A172 (cell line): ENCODE results near the gene MAD1L1. TPM values are rescaled to one million over a fixed set of nuclear protein-coding genes. Genes with fewer than 3 reads are reported as not detected.

ENCODE experiments used
- DNase-seq: peaks from one replicate; pipeline ENCODE4 v3.0.0-alpha.2; 2015; ENCODE audit warnings: low spot score
- total RNA-seq: library from RNA; depleted of rRNA; stranded (reverse); fragments of >200 nt; shearing (Covaris generic); gene quantifications from 2 replicates; pipeline ENCODE4 v1.2.3, GENCODE V29; 2014

MAD1L1 gene
- total RNA-seq, 1 experiment from 2014 or later = 127 TPM

DNA sequence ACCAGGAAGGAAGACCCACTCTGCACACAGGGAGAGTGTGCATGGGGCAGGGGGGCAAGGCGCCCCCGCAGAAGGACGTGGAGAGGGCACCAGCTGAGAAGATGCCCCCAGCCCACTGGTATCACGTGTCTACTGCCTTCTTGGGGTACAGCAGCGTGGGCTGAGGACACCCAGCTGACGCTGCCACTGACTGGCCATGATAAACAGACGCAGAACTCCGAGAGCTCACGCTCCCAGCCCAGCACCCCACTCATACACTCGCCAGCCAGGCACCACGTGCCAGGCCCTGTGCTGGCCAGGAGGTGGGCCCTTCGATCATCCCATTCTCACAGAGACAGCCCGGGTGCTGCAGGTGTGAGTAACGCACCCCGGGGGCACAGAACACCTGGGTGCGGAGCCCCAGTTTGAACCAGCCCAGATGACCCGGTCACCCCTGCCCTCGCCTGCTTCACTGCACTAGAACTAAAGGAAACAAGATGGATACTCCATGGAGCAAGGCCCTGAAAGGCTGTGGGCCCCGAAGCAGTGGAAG, 199.8 kb downstream of the MAD1L1 start:
- no peak for DNase-seq

DNA sequence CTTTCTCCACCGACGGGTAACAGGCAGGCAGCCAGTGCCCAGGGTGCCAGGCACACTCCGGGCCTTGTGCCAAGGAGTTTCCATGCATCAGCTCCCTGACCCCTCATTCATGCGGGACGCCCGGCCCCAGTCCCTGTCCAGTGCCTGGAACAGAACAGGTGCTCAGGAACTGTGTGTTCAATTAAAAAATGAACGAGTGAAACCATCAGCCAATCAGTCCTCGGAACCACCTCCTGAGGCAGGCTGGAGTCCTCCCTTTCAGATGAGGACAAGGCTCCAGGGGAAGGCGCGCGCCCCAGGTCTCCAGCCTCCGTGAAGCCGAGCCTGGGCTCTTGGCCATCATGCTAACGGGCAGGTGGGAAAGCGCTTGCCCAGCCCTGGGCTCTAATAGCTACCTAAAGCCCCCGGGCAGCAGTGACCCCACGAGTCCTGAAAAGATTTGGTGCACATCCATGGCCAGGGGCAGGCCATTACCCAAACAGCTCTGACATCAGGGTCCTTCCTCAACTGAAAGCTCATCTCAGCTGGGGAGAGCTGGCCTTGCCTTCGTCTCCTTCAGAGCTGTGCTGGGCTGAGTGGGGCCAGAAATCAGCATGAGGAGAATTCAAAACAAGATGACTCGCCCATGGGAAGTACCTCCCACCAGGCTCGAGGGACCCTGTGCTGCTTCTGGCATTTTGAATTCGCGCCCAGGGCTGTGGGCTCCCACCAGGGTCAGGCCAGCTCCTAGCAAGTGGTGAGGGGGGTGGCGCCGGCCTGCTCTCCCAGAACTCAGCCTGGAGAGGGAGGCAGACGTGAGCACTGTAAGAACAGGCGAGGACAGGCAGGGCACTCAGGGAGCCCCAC, 200.5 kb downstream of the MAD1L1 start:
- DNase-seq = peak; percentile 36

DNA sequence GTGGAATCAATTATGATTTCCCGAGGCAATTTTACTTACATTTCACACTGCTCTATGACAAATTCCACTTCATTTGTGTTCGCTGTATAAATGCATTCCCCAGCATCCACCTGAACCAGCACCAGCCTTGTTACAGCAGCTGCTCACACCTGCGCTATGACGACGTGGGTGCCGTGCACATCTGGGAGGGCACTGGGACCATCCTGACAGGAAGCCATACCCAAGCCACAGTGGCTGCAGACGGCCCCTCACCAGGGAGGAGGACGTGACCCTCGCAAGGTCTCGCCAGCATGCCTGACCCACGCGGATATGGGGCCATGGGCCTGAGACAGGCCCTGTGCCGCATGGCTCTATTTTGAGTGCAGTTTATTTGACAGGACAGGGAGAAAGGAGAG, 201.3 kb downstream of the MAD1L1 start:
- no peak for DNase-seq

DNA sequence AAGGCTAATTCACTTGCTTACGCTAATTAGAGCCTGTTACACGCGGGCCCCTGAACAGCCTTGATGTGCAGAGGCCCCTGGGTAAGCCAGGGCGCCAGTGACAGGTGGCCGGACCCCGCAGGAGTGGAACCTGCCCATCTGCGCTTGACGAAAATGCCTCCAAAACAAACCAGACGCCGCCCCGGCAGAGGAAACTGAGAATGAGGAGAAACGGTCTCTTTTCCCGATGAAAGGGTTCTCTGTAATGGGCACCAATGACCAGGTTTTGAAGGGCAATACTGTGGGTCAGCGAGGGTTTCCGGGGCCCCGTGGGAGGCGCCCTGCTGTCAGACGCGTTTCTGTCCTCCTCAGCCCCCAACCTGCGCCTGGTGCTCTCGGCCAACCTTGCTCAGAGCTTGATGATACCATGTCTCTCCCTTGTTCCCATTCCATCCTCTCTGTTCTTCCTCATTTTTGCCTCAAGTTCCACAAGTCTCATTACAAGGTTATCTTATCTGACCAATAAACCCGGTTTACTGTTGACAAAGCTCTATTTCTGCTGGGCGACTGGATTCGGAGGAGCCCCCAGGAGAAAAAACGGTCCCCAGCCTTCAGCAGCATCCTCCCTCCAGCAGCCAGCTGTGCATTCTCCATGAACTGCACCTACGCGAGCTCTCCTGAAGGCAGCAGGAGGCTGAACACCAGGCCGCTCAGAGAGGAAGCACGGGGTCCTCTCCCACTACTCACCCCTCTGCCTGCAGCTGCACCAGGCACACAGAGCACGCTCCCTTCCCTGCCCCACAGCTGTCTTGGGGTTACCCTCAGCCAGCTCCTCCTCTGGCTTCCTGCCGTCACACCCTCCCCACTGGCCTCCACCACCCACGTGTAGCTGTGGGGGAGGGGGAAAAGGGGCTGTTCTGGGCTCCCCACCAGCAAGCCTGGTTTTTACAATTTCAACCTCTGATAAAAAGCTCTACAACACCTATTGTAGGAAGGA, 202.0 kb downstream of the MAD1L1 start:
- DNase-seq = no peak

DNA sequence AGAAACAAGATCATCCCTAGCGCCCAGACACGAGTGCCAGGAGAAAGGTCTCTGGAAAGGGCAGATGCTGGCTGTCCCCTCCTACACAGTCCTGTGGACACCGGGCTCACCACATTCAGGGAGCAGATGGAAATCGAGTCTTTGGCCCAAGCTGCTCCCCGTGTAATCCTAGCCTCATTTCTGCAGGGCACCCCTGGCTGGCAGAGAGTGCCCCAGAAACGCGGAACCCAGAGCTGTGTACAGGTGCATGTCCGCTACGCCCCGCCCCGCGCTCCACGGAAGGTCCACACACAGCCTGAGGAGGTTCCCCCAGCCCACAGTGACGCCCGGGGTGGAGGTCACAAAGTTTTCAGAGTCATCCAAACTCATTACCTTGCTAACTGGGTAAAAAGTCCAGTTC, 202.8 kb downstream of the MAD1L1 start:
- DNase-seq = no peak

DNA sequence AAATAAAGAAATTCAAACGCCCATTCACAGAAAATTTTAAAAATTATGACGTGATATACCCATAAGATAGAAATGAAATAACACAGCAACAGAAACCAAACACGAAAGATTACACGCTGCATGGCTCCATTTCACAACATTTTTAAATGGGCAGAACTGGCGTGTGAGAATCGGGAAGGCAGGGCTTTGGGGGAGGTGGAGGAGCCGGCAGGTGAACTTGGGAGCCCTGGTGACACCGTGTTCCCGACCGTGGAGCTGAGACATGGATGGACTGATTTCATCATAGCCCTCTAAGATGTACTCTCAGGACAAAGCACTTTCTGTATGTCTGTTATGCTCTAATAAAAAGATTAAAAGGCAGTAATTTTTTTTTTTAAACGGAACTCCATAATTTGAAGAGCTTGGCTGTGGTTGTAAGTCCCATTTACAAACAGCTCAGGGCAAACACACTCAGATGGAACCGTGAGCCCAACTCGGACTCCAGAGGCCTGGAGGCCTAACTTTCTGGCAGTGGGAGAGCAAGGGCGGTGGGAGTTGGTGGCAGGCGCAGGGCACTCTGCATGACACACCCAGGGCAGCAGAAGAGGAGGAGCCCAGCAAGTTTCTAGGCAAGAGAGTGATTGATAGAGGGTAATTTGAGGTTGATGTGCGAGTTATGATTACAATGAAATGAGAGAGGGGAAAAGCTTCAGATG, 203.4 kb downstream of the MAD1L1 start:
- no peak for DNase-seq

DNA sequence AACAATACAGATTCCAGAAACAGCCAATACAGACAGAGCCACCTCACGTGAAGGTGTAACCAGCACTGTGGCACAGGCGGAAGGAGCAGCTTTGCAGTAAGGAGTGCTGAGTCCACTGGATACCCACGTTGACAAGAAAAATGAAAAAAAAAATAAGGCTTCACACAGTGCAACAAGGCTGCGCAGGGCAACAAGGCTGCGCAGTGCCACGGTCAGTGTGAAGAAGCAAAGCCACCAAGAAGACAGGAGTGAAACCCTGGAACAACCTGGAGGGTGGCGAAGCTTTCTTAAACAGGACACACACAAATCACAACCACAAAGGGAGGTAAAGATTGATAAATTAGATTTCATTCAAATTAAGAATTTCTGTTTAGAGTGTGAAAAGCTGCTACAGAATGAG, 204.0 kb downstream of the MAD1L1 start:
- no peak for DNase-seq

DNA sequence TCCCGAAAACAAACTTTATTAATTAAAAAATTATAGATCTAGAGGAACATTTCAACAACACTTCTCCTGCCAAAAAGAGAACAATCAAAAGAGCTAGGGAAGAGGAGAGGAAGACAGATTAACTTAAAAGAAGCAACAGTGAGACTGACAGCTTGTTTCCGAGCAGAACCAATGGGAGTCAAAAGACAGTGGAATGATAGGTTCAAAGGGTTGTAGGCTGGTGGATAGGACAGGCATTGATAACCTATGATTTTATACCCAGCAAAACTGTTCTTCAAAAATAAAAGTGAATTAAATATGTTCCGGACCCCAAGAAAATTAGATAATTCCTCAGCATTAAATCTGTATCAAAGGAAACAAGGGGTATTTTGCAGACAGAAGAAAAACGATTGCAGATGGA, 207.6 kb downstream of the MAD1L1 start:
- DNase-seq = no peak

DNA sequence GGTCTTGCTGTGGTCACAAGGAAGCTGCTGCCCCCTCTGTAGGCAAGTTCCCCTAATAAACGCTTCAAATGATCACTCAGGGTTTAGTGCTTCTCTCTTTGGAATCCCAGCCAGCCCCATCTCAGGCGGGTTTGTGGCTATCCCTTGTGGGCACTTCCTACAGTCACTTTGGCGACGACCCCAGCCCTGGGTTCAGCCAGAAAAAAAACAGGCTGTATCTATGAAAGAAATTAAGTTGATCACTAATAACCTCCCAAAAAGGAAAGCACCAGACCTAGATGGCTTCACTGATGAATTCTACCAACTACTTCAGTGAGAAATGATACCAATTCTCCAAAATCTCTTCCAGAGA, 208.2 kb downstream of the MAD1L1 start:
- DNase-seq = no peak

DNA sequence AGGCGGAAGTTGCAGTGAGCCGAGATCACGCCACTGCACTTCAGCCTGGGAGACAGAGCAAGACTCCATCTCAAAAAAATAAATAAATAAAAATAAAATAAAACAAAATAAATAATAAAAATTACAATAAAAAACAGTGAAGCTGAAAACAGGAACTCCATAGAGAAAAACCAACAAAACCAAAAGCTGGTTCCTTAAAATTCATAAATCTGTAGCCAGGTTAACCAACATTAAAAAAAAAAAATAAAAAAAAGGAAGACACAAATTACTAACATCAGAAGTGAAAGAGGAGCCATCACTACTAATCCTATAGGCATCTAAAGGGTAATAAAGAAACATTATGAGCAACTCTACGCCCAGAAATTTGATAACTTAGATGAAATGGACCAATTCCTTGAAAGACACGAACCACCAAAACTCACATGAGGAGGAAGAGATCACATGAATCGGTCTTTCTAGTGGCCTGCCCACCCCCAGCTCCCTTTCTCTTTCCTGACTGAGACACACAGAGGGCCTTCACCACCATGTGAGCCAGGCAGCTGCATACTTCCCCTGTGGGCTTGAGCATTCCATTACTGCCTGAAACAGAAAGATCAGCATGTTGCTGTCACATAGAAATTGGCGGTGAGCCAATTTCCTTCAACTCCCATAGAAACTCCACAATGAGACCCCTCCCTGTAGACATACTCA, 208.7 kb downstream of the MAD1L1 start:
- no peak for DNase-seq

DNA sequence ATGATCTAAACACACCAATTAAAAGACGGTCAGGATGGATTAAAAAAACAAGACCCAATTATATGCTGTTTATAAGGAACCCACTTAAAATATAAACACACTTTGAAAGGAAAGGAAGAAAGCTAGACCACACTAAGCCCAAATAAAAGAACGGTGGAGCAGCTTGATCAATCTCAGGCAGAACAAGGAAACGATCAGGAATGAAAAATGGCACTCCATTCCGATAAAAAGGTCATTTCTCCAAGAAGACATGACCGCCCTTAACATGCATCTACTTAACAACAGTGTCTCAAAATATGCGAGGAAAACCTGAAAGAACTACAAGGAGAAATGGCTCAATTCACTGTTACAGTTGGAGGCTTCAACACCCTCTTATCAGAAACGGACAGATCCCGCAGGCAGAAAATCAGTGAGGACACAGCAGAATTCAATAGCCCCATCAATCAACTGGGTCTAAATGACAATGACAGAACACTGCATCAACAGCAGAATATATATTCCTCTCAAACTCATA, 210.0 kb downstream of the MAD1L1 start:
- no peak for DNase-seq

DNA sequence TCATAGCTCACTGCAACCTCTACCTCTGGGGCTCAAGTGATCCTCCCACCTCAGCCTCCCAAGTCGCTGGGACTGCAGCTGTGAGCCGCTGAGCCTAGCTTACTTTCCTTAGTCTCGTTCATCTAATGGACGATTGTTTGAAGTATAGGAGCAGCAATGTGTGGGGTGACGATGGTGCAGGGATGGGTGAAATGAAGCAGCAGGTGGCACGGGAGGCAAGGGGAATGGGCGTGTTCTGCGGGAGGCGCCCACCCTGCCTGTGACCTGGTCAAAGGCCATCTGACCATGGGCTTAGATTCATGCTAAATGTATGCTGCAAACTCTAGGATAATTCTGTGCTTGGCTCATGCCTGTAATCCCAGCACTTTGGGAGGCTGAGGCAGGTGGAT, 210.7 kb downstream of the MAD1L1 start:
- no peak for DNase-seq

DNA sequence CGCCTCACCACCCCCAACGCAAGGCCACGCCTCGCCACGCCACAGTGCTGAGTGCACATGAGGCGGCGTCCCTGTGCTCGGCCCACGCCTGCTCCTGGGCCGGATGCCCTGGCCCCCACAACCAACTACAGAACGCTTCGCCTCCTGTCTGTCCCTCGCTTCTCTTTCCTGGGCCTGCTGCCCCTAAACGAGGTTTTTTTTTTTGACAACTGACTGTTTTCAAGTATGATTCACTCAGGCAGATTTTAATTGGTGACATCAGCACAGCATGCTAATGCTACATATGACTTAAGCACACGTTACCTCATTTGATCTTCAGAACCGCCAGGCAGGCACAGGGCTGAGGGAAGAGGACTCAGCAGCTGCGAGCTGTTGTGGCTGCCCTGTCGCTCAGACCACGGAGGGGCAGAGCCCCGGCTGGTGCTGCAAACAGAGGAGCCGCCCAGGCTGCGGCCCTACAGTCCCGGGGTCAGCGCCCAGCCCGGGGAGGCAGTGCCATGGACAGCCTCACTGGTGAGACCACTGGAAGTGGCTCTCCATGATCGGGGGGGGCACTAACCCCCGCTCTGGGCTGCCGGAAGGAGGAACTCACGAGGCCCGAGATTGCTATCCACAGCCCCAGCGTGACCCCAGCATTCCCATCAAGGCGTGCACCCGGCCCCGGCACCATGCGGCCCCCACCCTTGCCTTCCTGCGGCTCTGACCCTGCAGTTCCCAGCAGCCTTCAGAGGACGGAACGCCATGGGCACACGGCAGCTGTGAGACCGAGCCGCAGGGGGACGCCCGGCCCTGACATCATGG, 212.8 kb downstream of the MAD1L1 start:
- DNase-seq = peak; percentile 92

DNA sequence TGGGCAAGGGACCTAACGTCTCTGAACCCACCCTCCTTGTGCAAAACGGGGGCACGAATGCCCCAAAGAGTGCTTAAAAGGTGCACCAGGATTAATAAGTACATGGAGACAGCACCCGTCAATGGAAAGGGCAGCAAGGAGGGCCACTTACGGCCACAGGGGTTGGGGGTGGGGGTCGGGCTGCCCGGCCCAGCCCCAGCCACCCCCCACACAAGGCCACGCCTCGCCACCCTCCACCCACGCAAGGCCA, 213.4 kb downstream of the MAD1L1 start:
- DNase-seq = no peak

DNA sequence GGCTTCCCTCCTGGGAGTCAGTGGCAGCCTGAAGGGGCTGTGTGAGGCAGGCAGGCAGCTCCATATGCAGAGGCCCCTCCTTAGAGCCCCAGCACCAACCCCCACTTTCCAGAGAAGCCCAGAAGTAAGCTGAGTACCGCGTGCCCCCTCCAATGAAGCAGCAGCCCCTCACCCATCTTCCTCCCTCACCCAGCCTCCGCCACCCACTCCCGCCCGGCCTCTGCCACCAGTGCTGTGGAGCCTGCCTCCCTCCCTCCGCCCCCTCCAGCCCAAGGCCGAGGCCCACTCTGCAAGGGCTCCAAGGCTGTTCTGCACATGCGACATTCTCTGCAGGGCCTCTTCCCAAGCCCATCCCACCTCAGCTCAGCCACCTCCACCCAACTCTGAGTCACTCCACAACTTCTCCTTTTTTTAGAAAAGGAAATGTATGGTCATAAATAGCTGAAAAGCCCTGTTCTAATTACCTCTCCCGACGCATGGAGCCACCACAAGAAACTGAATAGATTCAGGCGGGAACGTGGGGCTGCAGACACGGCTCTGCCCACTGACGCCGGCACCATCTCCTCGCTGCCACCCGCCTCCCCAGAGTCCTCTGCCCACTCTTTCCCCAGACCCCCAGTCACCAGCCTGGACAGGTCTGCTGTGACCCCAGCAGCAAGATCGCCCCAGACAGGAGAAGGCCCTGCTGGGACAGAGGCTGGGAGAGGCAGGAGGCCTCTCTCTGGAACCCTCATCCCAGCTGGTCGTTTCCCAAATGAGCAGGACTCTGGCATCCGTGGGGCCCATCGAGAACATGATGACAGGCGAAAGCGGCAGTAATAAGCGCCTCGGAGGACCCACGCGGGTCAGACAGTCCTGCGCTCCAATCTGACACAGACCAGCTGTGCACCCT, 213.9 kb downstream of the MAD1L1 start:
- DNase-seq = peak; percentile 88

DNA sequence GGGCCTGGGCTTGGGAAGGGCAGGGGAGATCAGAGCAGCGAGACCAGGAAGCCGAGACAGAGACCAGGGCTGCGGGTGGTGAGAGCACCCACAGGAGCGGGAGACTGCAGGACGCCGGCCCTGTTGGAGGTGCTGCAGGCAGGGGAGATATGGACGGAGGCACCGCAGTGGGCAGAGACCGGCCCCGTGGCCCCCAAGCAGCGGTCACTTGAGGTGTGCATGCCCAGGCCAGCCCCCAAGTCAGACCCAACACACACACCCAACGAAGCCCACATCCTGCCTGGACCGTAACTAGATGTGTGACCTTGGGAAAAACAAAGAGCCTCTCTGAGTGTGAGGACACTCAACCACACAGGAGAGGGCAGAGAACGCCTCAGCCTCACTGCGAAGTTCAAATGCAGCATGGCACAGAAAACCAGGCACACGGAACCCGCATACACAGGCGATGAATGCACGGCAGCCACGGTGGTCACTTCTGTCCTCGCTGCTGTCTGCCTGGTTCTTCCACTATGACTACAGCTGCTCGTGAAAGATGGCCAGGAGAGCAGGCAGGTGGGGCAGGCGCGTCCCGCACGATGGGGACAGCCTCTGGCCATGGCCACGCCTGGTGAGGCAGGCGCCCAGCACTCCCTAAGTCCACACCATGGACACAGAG, 214.7 kb downstream of the MAD1L1 start:
- no peak for DNase-seq

DNA sequence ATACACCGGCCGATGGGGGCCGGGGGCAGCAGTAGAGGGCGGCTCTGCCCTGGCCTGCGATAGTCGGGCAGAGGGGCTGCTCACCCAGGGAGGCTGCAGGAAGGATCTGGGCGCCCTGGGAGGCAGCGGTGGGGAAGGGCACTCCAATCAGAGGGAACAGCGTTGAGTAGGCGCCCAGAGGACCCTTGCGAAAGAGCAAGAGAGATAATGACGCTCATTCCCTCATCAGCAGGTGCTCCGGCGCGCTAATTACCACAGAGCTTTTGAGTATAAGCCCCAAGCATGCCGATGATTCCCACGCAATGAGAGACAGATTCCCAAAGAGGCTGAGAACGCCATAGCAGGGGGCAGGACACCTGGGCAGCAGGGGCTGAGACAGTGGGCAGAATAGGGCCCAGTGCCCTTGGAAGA, 215.3 kb downstream of the MAD1L1 start:
- DNase-seq = no peak

DNA sequence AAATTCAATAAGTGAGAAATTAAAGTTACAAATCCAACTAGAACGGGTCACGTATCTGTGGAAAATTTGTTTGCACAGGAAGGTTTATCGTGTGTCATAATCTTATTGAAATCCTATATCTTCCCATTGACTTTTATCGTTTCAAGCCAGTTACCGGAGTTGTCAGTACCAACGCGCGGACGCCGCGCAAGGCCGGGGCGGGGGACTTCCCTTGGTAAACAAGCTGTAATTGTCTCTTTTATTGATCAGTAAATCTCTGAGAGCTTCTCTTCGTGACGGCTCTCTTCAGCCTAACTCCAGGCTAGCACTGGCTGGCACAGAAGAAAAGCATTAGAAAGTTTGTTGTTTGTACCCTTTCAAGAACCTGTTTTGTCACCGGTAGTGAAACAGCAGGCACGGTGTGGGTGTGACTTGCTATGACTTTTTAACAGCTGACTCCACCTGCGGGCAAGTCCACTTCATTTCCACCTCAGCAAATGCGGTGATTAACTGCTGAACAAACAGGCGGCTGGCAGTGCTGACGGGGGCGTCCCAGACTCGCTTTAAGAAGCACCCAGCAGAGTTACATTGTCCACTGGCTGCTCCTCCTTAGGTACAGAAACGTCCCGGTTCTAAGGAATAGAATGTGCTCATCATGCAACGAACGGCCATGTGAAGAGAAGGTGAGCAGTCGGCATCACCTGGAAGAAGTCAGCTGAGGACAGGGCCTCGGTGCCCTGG, 215.8 kb downstream of the MAD1L1 start:
- no peak for DNase-seq
